ENCODE measurements around the gene PDIA6. TPM values are rescaled to one million over a fixed set of nuclear protein-coding genes. Genes with fewer than 3 reads are reported as not detected.

PDIA6 gene
- total RNA-seq, 1 experiment from 2014 or later = 149 TPM

DNA sequence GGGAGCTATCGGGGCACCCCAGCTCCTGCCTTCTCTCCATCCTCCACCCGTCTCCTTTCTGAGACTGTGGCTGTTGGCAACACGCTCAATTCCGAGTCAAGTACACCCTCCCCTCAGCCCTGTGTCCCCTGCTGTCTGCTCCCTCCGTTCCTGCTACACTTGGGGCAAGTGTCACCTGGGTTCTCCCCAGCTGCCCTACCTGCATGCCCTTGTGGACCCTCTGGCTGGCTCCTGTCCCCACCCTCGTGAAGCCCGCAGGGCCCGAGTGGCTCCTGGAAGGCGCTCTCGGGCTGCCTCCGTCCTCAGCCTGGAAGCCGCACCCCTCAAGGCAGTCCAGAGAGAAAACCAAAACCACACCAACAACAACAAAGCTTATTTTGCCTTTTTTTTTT, 33.9 kb downstream of the PDIA6 start:
- ChIA-PET POLR2A (no interaction called here), RAD21 (ENCODE audit: low non-redundant PET in 1 of 2, low total read pairs in 2 of 2, uncharacterized antibody in 2 of 2, unreplicated experiment in 2 of 2) (no interaction called here), CTCF (no interaction called here)
- Histone ChIP-seq H3K9me2 (ENCODE audit: insufficient read depth) (no peaks in the 10 kb centered on the region), H3K79me2 (ENCODE audit: insufficient read depth, low read length) (0 out of 2 replicates have a peak, but pooled peaks cover 7% of the 10 kb centered on the region), H3K27ac (ENCODE audit: low read depth, low read length) (no peak overlapping the region), H3K4me1 (ENCODE audit: control insufficient read depth in 1 of 2, insufficient read depth in 2 of 2, low read length in 2 of 2) (no peaks in the 10 kb centered on the region), H3K4me3 (replicated peaks in 1 of 2; ENCODE audit: low read depth in 1 of 2, low read length in 2 of 2) (no peak overlapping the region), H3K4me2 (ENCODE audit: low read length) (no peak overlapping the region), H2AFZ (ENCODE audit: low read depth, low read length, poor library complexity, severe bottlenecking) (no peak overlapping the region), H4K20me1 (ENCODE audit: insufficient read depth) (no peaks in the 10 kb centered on the region), H3K27me3 (ENCODE audit: insufficient read depth, low read length) (no peaks in the 10 kb centered on the region), H3K9ac (ENCODE audit: low read length) (no peak overlapping the region), H3K36me3 (ENCODE audit: control insufficient read depth in 1 of 2, insufficient read depth in 2 of 2, low read length in 2 of 2) (peaks cover 18 to 22% of the 10 kb centered on the region in 2 experiments; a peak in 3 of 4 replicates), H3K9me3 (ENCODE audit: control insufficient read depth in 1 of 2, insufficient read depth in 1 of 2, low read depth in 1 of 2, low read length in 2 of 2) (no peaks in the 10 kb centered on the region)
- TF ChIP-seq, protein P1, sequence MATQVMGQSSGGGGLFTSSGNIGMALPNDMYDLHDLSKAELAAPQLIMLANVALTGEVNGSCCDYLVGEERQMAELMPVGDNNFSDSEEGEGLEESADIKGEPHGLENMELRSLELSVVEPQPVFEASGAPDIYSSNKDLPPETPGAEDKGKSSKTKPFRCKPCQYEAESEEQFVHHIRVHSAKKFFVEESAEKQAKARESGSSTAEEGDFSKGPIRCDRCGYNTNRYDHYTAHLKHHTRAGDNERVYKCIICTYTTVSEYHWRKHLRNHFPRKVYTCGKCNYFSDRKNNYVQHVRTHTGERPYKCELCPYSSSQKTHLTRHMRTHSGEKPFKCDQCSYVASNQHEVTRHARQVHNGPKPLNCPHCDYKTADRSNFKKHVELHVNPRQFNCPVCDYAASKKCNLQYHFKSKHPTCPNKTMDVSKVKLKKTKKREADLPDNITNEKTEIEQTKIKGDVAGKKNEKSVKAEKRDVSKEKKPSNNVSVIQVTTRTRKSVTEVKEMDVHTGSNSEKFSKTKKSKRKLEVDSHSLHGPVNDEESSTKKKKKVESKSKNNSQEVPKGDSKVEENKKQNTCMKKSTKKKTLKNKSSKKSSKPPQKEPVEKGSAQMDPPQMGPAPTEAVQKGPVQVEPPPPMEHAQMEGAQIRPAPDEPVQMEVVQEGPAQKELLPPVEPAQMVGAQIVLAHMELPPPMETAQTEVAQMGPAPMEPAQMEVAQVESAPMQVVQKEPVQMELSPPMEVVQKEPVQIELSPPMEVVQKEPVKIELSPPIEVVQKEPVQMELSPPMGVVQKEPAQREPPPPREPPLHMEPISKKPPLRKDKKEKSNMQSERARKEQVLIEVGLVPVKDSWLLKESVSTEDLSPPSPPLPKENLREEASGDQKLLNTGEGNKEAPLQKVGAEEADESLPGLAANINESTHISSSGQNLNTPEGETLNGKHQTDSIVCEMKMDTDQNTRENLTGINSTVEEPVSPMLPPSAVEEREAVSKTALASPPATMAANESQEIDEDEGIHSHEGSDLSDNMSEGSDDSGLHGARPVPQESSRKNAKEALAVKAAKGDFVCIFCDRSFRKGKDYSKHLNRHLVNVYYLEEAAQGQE (IDR thresholded peaks at IDR 0.05; ENCODE audit: low read depth) = no peak
- TF ChIP-seq POLR2AphosphoS5 (IDR thresholded peaks at IDR 0.05; ENCODE audit: low read depth, low read length) (no peak), ZNF274 (IDR thresholded peaks at IDR 0.05; ENCODE audit: low read depth, low read length) (no peak), JUND (IDR thresholded peaks at IDR 0.05) (no peak), ZFX (IDR thresholded peaks at IDR 0.05) (no peak), POLR2A (IDR thresholded peaks at IDR 0.05; ENCODE audit: borderline replicate concordance, extremely low read depth, insufficient read depth, insufficient read length) (no peak), SRF (IDR thresholded peaks at IDR 0.05; ENCODE audit: low read depth) (no peak), CEBPB (IDR thresholded peaks at IDR 0.05; ENCODE audit: low read depth) (no peak), YY1 (IDR thresholded peaks at IDR 0.05; ENCODE audit: extremely low read depth, insufficient replicate concordance, low read depth, low read length) (no peak), FOSL1 (IDR thresholded peaks at IDR 0.05; ENCODE audit: low read depth) (no peak)
- TF ChIP-seq, protein P2, sequence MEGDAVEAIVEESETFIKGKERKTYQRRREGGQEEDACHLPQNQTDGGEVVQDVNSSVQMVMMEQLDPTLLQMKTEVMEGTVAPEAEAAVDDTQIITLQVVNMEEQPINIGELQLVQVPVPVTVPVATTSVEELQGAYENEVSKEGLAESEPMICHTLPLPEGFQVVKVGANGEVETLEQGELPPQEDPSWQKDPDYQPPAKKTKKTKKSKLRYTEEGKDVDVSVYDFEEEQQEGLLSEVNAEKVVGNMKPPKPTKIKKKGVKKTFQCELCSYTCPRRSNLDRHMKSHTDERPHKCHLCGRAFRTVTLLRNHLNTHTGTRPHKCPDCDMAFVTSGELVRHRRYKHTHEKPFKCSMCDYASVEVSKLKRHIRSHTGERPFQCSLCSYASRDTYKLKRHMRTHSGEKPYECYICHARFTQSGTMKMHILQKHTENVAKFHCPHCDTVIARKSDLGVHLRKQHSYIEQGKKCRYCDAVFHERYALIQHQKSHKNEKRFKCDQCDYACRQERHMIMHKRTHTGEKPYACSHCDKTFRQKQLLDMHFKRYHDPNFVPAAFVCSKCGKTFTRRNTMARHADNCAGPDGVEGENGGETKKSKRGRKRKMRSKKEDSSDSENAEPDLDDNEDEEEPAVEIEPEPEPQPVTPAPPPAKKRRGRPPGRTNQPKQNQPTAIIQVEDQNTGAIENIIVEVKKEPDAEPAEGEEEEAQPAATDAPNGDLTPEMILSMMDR (IDR thresholded peaks at IDR 0.05 in 2 of 3, conservative IDR thresholded peaks at IDR 0.05 in 1 of 3; ENCODE audit: borderline replicate concordance in 1 of 3, insufficient read depth in 1 of 3, low read depth in 2 of 3, low read length in 2 of 3) = no peak
- TF ChIP-seq, protein P3, sequence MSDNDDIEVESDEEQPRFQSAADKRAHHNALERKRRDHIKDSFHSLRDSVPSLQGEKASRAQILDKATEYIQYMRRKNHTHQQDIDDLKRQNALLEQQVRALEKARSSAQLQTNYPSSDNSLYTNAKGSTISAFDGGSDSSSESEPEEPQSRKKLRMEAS (IDR thresholded peaks at IDR 0.05) = no peak
- no TSS peak for BruUV-seq (replicated peaks)
- ATAC-seq (no peak), DNase-seq (ENCODE audit: low read depth, low spot score) (no peak)
- intact Hi-C loops (cut with micrococcal nuclease) = no loop called here
